PFSK-1 (cell line): ENCODE data around the gene SLC16A8.

ENCODE experiments used
- FOXP2 ChIP-seq: optimal IDR thresholded peaks from 2 replicates; pipeline ENCODE3; 2011; ENCODE audit warnings: borderline replicate concordance, control low read depth, inconsistent platforms; ENCODE audit not compliant: insufficient read depth; ENCODE audit errors: extremely low read length, extremely low read depth
- POLR2AphosphoS5 ChIP-seq: IDR thresholded peaks from 2 replicates; pipeline ENCODE4 v1.6.1; 2012; ENCODE audit warnings: low read depth, mild to moderate bottlenecking, control low read depth, low read length, moderate library complexity
- SIN3A ChIP-seq: IDR thresholded peaks from 2 replicates; pipeline ENCODE4 v1.6.1; 2012; ENCODE audit warnings: mild to moderate bottlenecking, low read length, moderate library complexity, borderline replicate concordance; ENCODE audit not compliant: insufficient read depth
- TAF1 ChIP-seq: IDR thresholded peaks from 2 replicates; pipeline ENCODE4 v1.6.1; 2012; ENCODE audit warnings: low read length, control low read depth, borderline replicate concordance; ENCODE audit not compliant: insufficient read depth
- TF ChIP-seq, protein P1 (sequence below), 2 experiments: IDR thresholded peaks; 2 replicates each; pipeline versions ENCODE4 v1.6.1 to v1.8.0; 2011 to 2012; ENCODE audit warnings: low read depth in 2 of 2, low read length in 2 of 2, control low read depth in 1 of 2, inconsistent platforms in 1 of 2, mild to moderate bottlenecking in 1 of 2, moderate library complexity in 1 of 2; ENCODE audit not compliant: insufficient read depth in 1 of 2

DNA sequence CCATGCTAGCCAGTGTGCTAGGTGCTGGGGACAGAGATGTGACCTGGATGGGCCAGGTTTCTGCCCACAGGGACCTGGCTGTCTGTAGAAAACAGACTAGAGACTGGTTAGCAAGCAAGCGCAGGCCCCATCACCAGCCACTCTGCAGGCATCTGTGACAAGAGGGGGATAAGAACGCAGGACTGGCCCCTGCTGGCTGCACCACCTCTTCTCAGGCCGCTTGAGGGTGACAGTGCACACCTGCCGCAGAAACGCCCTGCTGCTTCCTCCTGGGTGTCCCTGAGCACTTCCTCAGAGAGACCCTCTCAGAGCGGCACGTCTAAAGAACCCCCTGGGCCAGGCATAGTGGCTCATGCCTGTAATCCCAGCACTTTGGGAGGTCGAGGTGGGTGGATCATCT is 32.7 kb downstream of the SLC16A8 start:
- no peak for TF ChIP-seq POLR2AphosphoS5
- TF ChIP-seq SIN3A = no peak
- TF ChIP-seq, protein P1, sequence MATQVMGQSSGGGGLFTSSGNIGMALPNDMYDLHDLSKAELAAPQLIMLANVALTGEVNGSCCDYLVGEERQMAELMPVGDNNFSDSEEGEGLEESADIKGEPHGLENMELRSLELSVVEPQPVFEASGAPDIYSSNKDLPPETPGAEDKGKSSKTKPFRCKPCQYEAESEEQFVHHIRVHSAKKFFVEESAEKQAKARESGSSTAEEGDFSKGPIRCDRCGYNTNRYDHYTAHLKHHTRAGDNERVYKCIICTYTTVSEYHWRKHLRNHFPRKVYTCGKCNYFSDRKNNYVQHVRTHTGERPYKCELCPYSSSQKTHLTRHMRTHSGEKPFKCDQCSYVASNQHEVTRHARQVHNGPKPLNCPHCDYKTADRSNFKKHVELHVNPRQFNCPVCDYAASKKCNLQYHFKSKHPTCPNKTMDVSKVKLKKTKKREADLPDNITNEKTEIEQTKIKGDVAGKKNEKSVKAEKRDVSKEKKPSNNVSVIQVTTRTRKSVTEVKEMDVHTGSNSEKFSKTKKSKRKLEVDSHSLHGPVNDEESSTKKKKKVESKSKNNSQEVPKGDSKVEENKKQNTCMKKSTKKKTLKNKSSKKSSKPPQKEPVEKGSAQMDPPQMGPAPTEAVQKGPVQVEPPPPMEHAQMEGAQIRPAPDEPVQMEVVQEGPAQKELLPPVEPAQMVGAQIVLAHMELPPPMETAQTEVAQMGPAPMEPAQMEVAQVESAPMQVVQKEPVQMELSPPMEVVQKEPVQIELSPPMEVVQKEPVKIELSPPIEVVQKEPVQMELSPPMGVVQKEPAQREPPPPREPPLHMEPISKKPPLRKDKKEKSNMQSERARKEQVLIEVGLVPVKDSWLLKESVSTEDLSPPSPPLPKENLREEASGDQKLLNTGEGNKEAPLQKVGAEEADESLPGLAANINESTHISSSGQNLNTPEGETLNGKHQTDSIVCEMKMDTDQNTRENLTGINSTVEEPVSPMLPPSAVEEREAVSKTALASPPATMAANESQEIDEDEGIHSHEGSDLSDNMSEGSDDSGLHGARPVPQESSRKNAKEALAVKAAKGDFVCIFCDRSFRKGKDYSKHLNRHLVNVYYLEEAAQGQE (IDR thresholded peaks at IDR 0.05; ENCODE audit: insufficient read depth in 1 of 2, low read depth in 2 of 2, low read length in 2 of 2) = no peak
- no peak for TF ChIP-seq TAF1
- no peak for TF ChIP-seq FOXP2
